HCT116 (cell line): ENCODE data around the gene DAND5. TPM values are rescaled to one million over a fixed set of nuclear protein-coding genes. Genes with fewer than 3 reads are reported as not detected.
A peak's percentile ranks its signal among the peaks of the same experiment; 100 is the strongest.

Experiments used
- ATAC-seq: fragments of 200-7000 bp; cut with Tn5 transposase; 2 replicates; pipeline ENCODE4 v1.9.1; 2020; ENCODE audit warnings: mild to moderate bottlenecking, moderate library complexity
- BruUV-seq: library from RNA; stranded (reverse); fragments of 400-500 nt; replicated peaks from 2 replicates; lab custom pipeline; 2021; lab: Mats Ljungman, UMichigan
- CTCF ChIA-PET: fragments of 300-600 bp; sonication (Branson Sonifier 250); formaldehyde crosslinking; loops from one replicate; lab custom pipeline; 2021; ENCODE audit warnings: antibody characterized with exemption; lab: Charles Lee
- POLR2A ChIA-PET: fragments of 300-600, 350-600 bp; sonication (Branson Sonifier 250); formaldehyde crosslinking; loops from one replicate; lab custom pipeline; 2021; ENCODE audit warnings: antibody characterized with exemption; lab: Charles Lee
- RAD21 ChIA-PET, 2 experiments: fragments of 300-600 bp; sonication (Branson Sonifier 250); formaldehyde crosslinking; loops; one replicate each; lab custom pipeline; 2023; ENCODE audit warnings: low total read pairs in 2 of 2; ENCODE audit not compliant: uncharacterized antibody in 2 of 2, unreplicated experiment in 2 of 2, low non-redundant PET in 1 of 2; lab: Charles Lee
- DNase-seq: peaks from one replicate; pipeline ENCODE4 v3.0.0-alpha.2; 2010; ENCODE audit warnings: low read depth, low spot score
- H2AFZ ChIP-seq: fragments of 200-600 bp; shearing (Covaris generic), sonication (generic); 2 replicates; pipeline ENCODE4 v1.6.1; 2017; ENCODE audit warnings: low read depth, mixed run types, mixed read lengths, antibody characterized with exemption, low read length; ENCODE audit not compliant: poor library complexity, severe bottlenecking
- H3K27ac ChIP-seq: 2 replicates; pipeline ENCODE4 v1.5.1; 2012; ENCODE audit warnings: low read depth, low read length
- H3K27me3 ChIP-seq: fragments of 200-600 bp; sonication (generic); 2 replicates; pipeline ENCODE4 v1.6.1; 2016; ENCODE audit warnings: mixed run types, low read length, mixed read lengths; ENCODE audit not compliant: insufficient read depth
- H3K36me3 ChIP-seq, 2 experiments: fragments of 200-500 bp in 1 of 2; fragments of 200-600 bp in 1 of 2; sonication (Bioruptor generic) in 1 of 2; sonication (generic) in 1 of 2; 2 replicates each; pipeline versions ENCODE4 v1.5.1 to v1.6.1; 2014 to 2016; ENCODE audit warnings: low read length in 2 of 2, inconsistent platforms in 1 of 2, mixed read lengths in 1 of 2, mixed run types in 1 of 2; ENCODE audit not compliant: insufficient read depth in 2 of 2, control insufficient read depth in 1 of 2
- H3K4me1 ChIP-seq, 2 experiments: fragments of 200-600 bp in 1 of 2; sonication (generic) in 1 of 2; 2 replicates each; pipeline versions ENCODE4 v1.5.1 to v1.6.1; 2012 to 2017; ENCODE audit warnings: low read length in 2 of 2, inconsistent platforms in 1 of 2, mild to moderate bottlenecking in 1 of 2, mixed read lengths in 1 of 2, mixed run types in 1 of 2, moderate library complexity in 1 of 2; ENCODE audit not compliant: insufficient read depth in 2 of 2, control insufficient read depth in 1 of 2
- H3K4me2 ChIP-seq: fragments of 200-600 bp; sonication (generic); 2 replicates; pipeline ENCODE4 v1.6.1; 2017; ENCODE audit warnings: mixed run types, low read length, mixed read lengths
- H3K4me3 ChIP-seq, 2 experiments: fragments of 200-600 bp in 1 of 2; sonication (generic) in 1 of 2; replicated peaks in 1 of 2; 2 replicates each; pipeline ENCODE4 v1.5.1; 2011 to 2016; ENCODE audit warnings: low read length in 2 of 2, control low read depth in 1 of 2, low read depth in 1 of 2, mild to moderate bottlenecking in 1 of 2, mixed read lengths in 1 of 2, mixed run types in 1 of 2
- H3K79me2 ChIP-seq: fragments of 200-600 bp; sonication (generic); 2 replicates; pipeline ENCODE4 v1.6.1; 2017; ENCODE audit warnings: mild to moderate bottlenecking, mixed run types, low read length, moderate library complexity, mixed read lengths; ENCODE audit not compliant: insufficient read depth
- H3K9ac ChIP-seq: fragments of 200-600 bp; sonication (generic); 2 replicates; pipeline ENCODE4 v1.6.1; 2016; ENCODE audit warnings: low read length, mixed read lengths
- H3K9me2 ChIP-seq: fragments of 200-600 bp; sonication (generic), shearing (Covaris generic); 2 replicates; pipeline ENCODE4 v1.6.1; 2017; ENCODE audit warnings: mixed run types, mild to moderate bottlenecking, moderate library complexity; ENCODE audit not compliant: insufficient read depth
- H3K9me3 ChIP-seq, 2 experiments: fragments of 200-500 bp in 1 of 2; fragments of 200-600 bp in 1 of 2; sonication (Bioruptor generic) in 1 of 2; sonication (generic) in 1 of 2; 2 replicates each; pipeline ENCODE4 v1.6.1; 2014 to 2017; ENCODE audit warnings: low read length in 2 of 2, mixed read lengths in 2 of 2, inconsistent platforms in 1 of 2, low read depth in 1 of 2, mild to moderate bottlenecking in 1 of 2, mixed run types in 1 of 2, moderate library complexity in 1 of 2; ENCODE audit not compliant: control insufficient read depth in 1 of 2, insufficient read depth in 1 of 2
- H4K20me1 ChIP-seq: fragments of 200-600 bp; sonication (generic), shearing (Covaris generic); 2 replicates; pipeline ENCODE4 v1.6.1; 2017; ENCODE audit warnings: mixed run types, mild to moderate bottlenecking, moderate library complexity; ENCODE audit not compliant: insufficient read depth
- EZH2 ChIP-seq: fragments of 200-600 bp; sonication (generic); IDR thresholded peaks from 2 replicates; pipeline ENCODE4 v1.6.1; 2017; ENCODE audit warnings: antibody characterized with exemption, mixed run types
- FOSL1 ChIP-seq: IDR thresholded peaks from 2 replicates; pipeline ENCODE4 v1.6.1; 2012; ENCODE audit warnings: low read depth
- RAD21 ChIP-seq: IDR thresholded peaks from 2 replicates; pipeline ENCODE4 v1.6.1; 2012; ENCODE audit warnings: low read depth, mild to moderate bottlenecking
- SIN3A ChIP-seq: IDR thresholded peaks from 2 replicates; pipeline ENCODE4 v1.6.1; 2012; ENCODE audit warnings: low read depth
- SP1 ChIP-seq: IDR thresholded peaks from 2 replicates; pipeline ENCODE4 v1.6.1; 2012; ENCODE audit warnings: low read depth
- SRF ChIP-seq: IDR thresholded peaks from 2 replicates; pipeline ENCODE4 v1.6.1; 2012; ENCODE audit warnings: low read depth
- ZNF274 ChIP-seq: fragments of 200-500 bp; sonication (Bioruptor generic); IDR thresholded peaks from 2 replicates; pipeline ENCODE4 v1.6.1; 2014; ENCODE audit warnings: mild to moderate bottlenecking, low read depth, low read length, inconsistent platforms
- intact Hi-C: fragments of 100-400 bp; cut with micrococcal nuclease; formaldehyde crosslinking; loops from 2 replicates; pipeline ENCODE4 v1.10.0; 2022
- total RNA-seq: library from RNA; stranded (reverse); gene quantifications from one replicate; pipeline ENCODE4 v1.2.1, GENCODE V29; 2021; ENCODE audit not compliant: unreplicated experiment
- TF ChIP-seq, protein P1 (sequence below): IDR thresholded peaks from 2 replicates; pipeline ENCODE4 v1.6.1; 2012
- TF ChIP-seq, protein P2 (sequence below), 3 experiments: fragments of 200-600 bp in 1 of 3; sonication (generic) in 1 of 3; IDR thresholded peaks in 2 of 3; conservative IDR thresholded peaks in 1 of 3; 2 replicates each; pipeline ENCODE4 v1.5.1; 2012 to 2017; ENCODE audit warnings: low read depth in 2 of 3, low read length in 2 of 3, antibody characterized with exemption in 1 of 3, borderline replicate concordance in 1 of 3, control low read depth in 1 of 3, mild to moderate bottlenecking in 1 of 3, mixed read lengths in 1 of 3, mixed run types in 1 of 3, moderate library complexity in 1 of 3; ENCODE audit not compliant: insufficient read depth in 1 of 3
- TF ChIP-seq, protein P3 (sequence below): IDR thresholded peaks from 2 replicates; pipeline ENCODE4 v1.6.1; 2011; ENCODE audit warnings: mild to moderate bottlenecking, low read length, moderate library complexity; ENCODE audit not compliant: insufficient replicate concordance; ENCODE audit errors: extremely low read depth

Gene DAND5
- total RNA-seq, 1 experiment from 2014 or later = 0.25 TPM

DNA sequence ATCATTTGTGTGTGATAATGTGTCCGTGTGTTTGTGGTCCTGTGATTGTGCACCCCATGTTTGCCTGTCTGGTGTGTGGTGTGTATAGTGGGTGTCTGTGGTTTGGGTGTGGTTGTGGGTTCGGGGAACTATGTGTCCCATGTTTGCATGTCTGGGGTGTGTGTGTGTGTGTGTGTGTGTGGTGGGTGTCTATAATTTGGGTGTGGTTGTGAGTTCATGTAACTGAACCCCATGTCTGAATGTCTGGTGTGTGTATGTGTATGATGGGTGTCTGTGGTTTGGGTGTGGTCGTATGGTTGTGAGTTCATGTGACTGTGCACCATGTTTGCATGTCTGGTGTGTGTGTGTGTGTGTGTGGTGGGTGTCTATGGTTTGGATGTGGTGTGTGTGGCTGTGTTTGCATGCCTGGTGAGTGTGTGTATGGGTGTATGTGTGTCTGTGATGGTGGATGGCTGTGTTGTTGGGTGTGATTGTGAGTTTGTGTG lies 14.8 kb downstream of the DAND5 start:
- no TSS peak for BruUV-seq
- H3K4me1 ChIP-seq = peaks cover 21 to 28% of the 10 kb centered on the region in 2 experiments; a peak in 3 of 4 replicates
- H2AFZ ChIP-seq = no peak overlapping the region
- H4K20me1 ChIP-seq = no peaks in the 10 kb centered on the region
- no peaks in the 10 kb centered on the region for H3K27me3 ChIP-seq
- DNase-seq (no peak), ATAC-seq (no peak)
- H3K36me3 ChIP-seq = no peaks in the 10 kb centered on the region
- H3K4me2 ChIP-seq = peak overlapping the region; percentile 64
- H3K79me2 ChIP-seq = no peaks in the 10 kb centered on the region
- H3K9me2 ChIP-seq = no peaks in the 10 kb centered on the region
- no peak overlapping the region; the same call in 1 of the 2 replicates for H3K27ac ChIP-seq
- POLR2A ChIA-PET = interaction anchor here (1.3 to 1.4 kb wide), 2 partner anchors 19 to 76 kb away, joined by 3 to 4 read pairs; no protein-coding TSS in a partner anchor
- RAD21 ChIA-PET = interaction anchor here (0.6 to 1.6 kb wide), 5 partner anchors 77 to 110 kb away, joined by 3 to 10 read pairs (median 3); no protein-coding TSS in a partner anchor
- no peak overlapping the region for H3K4me3 ChIP-seq
- CTCF ChIA-PET = interaction anchor here (0.7 to 2.2 kb wide), 7 partner anchors 45 to 351 kb away, joined by 3 to 27 read pairs (median 4); no protein-coding TSS in a partner anchor
- peak overlapping the region; percentile 26; the same call in 1 of the 2 replicates for H3K9ac ChIP-seq
- no peaks in the 10 kb centered on the region for H3K9me3 ChIP-seq
- intact Hi-C loops = no loop called here
- TF ChIP-seq RAD21 (no peak), ZNF274 (no peak), SIN3A (no peak), FOSL1 (no peak), SRF (no peak), SP1 (no peak), EZH2 (no peak)
- TF ChIP-seq, protein P1, sequence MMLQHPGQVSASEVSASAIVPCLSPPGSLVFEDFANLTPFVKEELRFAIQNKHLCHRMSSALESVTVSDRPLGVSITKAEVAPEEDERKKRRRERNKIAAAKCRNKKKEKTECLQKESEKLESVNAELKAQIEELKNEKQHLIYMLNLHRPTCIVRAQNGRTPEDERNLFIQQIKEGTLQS = no peak
- TF ChIP-seq, protein P2, sequence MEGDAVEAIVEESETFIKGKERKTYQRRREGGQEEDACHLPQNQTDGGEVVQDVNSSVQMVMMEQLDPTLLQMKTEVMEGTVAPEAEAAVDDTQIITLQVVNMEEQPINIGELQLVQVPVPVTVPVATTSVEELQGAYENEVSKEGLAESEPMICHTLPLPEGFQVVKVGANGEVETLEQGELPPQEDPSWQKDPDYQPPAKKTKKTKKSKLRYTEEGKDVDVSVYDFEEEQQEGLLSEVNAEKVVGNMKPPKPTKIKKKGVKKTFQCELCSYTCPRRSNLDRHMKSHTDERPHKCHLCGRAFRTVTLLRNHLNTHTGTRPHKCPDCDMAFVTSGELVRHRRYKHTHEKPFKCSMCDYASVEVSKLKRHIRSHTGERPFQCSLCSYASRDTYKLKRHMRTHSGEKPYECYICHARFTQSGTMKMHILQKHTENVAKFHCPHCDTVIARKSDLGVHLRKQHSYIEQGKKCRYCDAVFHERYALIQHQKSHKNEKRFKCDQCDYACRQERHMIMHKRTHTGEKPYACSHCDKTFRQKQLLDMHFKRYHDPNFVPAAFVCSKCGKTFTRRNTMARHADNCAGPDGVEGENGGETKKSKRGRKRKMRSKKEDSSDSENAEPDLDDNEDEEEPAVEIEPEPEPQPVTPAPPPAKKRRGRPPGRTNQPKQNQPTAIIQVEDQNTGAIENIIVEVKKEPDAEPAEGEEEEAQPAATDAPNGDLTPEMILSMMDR (IDR thresholded peaks at IDR 0.05 in 2 of 3, conservative IDR thresholded peaks at IDR 0.05 in 1 of 3; ENCODE audit: borderline replicate concordance in 1 of 3, insufficient read depth in 1 of 3, low read depth in 2 of 3, low read length in 2 of 3) = no peak
- TF ChIP-seq, protein P3, sequence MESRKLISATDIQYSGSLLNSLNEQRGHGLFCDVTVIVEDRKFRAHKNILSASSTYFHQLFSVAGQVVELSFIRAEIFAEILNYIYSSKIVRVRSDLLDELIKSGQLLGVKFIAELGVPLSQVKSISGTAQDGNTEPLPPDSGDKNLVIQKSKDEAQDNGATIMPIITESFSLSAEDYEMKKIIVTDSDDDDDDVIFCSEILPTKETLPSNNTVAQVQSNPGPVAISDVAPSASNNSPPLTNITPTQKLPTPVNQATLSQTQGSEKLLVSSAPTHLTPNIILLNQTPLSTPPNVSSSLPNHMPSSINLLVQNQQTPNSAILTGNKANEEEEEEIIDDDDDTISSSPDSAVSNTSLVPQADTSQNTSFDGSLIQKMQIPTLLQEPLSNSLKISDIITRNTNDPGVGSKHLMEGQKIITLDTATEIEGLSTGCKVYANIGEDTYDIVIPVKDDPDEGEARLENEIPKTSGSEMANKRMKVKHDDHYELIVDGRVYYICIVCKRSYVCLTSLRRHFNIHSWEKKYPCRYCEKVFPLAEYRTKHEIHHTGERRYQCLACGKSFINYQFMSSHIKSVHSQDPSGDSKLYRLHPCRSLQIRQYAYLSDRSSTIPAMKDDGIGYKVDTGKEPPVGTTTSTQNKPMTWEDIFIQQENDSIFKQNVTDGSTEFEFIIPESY = no peak
